ENCODE data around the gene RBM43.
A peak's percentile ranks its signal among the peaks of the same experiment; 100 is the strongest.
"Not testable (repeated sequence)": the region's sequence is repeated elsewhere in the genome, so short reads cannot be mapped to it uniquely, and the experiment has no call there.

Gene RBM43

DNA sequence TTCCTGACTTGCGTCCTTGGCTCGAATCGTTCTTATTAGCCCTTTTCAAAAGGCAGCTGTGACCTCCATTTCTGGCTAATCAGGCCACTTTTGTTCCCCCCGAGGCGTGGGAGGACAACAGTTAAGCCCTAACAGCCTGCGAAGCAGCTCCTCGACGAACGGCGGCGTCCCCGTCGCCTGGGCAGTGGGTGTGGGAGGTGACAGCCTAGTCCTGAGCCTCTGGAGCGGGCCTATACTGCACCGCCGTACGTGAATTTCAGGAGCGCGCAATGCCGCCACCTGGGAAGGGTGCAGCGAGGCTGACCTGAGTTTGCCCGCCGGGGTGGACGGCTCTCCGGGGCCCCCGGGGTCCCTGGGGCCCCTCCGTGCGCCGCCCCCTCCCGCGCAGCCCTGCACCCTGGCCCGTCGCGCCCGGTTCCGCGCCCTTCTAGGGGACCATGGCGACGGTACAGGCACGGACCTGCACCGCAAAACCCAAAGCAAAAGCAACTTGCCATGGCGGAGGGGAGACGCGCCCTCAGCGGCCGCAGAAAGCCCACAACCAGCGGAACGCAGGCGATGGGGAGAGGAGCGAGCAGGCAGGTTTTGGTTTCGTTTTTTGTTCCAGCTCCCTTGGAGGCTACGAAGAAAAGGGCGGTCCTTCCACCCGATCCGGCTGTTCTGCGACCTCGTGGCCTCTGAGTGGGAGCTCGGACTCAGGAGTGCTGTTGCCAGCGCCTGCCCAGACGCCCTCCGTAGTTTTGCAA is at the start of gene RBM43:
RBM43 (minus strand) TSS at position 633 of the 746 bp plus-strand sequence; CDS start at position 497, 136 bp downstream.
- DNase-seq, result peak; percentile 84

DNA sequence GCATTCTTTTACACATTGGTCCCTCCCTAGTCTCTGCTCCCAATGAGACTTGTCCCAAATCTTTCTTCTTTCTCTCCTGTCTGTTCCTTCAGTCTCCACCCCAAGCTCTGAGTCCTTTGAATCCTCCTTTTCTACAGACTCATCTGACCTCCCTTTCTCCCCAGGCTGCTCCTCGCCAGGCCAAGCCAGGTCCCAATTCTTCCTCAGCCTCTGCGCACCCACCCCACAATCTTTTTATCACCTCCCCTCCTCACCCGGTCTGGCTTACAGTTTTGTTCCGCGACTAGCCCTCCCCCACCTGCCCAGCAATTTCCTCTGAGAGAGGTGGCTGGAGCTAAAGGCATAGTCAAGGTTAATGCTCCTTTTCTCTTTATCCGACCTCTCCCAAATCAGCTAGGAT is 48.6 kb upstream of the RBM43 start:
- DNase-seq, result not testable (repeated sequence)

DNA sequence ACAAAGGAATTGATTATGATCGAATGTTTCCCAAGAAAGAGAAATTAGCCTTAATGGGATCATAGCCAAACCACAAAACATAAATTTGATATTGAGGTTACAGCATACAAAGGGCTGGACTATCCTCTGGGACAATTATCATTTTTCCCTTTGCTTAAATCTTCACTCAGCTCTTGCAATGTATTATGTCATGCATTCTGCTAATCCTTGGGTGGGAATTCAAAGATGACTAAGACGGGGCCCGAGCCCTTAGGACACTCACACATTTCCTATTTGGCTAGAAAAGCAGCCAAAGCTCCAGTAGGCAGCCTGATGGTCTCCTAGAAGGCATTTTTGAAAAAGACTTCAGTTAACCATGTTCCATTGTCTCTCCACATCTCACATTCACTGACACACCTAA is 45.0 kb upstream of the RBM43 start:
- no peak for DNase-seq

DNA sequence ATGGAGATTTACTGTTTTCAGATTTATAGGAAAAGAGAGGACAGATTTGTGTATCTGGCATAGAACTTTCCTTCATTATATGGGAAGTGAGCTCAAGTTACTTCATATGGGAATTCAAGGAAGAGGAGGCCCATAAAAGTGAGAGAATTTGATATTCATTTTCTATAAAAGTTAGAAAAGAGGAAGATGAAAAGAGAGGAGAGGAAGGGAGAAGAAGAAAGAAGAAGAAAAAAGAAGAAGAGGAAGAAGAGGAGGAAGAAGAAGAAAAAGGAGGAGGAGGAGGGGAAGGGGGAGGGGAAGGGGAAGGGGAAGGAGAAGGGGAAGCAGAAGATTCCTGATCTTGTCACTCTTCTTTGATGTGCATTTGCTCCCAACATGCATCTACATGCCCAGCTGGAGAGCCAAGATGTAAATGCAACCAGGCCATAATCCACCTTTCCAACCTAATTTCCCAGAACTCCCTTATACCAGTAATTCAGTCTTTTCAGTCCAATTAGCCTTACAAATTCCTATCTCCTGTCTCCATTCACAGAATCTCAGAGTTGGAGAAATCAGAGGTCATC is 43.5 kb upstream of the RBM43 start:
- no peak for DNase-seq

DNA sequence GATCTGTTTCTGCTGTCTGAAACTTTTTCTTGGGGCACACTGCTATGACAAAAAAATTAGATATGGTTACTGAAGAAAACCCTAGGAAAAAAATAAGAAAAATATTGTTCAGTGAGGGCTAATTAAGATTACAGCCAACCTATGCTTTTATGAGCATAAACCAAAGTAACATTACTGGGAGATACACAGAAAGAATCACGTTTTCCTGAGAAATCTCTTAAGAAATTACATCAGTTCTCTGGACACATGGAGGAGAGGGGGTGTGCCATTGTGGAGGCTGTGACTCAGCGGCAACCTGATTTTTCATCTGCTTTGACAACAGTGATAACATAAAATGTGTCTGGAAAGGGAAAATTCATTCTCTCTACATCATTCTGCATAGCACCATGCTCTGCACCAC is 41.2 kb upstream of the RBM43 start:
- no peak for DNase-seq

DNA sequence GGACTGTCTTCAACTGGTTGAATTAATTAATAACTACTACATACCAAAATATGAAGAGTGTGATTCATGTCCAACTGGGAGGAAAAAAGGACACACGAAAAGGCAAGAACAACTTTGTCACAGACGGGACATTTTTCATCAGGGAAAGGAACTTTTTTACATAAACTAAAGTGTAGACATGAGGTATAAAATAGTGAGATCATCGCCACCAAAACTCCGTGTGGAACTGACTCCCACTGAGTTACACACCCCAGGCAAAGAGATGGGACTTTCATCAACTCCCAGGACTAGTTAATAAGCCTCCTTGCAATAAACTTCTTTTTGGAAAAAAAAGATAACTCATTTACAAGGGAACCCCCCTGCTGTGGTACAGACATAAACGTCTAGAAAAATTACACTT is 40.7 kb upstream of the RBM43 start:
- DNase-seq, result no peak

DNA sequence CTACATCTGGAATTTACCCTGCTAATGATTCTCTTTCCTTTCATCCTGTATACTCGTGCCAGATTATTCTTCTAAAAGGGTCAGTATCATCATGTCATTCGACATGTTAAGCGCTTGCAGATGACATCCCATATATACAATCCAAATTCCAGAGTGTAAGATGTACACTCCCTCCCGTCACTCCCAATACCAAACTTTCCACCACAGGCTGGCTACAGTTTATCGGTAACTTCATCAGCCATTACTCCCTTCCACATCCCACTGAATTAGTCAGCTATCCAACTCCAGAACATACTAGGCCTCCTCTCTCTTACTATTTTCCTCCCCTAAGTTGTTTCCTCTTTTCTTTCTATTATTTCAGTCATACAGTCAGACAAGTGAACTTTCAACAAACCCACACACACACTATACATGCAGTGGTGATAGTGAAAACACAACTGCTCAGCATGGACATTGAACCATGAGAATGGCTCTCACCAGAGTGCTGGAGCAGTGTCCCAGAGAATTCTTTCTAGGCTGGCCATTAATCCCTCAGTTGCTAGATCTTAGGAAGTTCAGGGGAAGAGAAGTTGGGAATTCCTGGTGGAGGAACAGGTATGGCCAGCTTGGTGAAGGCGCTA is 38.4 kb upstream of the RBM43 start:
- DNase-seq, result no peak

DNA sequence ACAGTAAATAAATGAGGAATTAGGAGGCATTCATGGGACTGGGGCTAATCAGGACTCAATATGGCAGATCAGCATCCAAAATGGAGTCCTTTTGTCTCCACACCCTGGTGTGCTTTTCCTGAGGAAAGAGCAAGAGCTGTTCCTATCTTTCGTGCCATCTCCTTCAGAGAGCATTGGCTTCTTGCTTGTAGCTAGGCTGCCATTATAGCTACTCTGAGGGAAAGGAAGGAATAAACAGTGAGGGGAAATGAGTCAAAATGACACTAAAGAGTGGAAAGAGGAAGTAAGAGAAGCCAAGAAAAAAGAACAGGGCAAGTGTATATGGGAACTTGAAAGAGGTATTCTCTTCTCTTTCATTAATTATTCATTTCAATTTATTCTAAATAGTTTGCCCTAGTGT is 36.2 kb upstream of the RBM43 start:
- peak; percentile 70 for DNase-seq

DNA sequence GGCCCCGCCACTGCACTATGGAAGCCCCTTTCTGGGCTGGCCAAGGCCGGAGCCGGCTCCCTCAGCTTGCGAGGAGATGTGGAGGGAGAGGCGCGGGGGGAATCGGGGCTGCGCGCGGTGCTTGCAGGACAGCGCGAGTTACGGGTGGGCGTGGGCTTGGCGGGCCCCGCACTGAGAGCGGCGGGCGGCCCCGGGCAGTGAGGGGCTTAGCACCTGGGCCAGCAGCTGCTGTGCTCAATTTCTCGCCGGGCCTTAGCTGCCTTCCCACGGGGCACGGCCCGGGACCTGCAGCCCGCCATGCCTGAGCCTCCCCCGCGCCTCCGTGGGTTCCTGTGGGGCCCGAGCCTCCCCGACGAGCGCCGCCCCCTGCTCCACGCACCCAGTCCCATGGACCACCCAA is 34.3 kb upstream of the RBM43 start:
- DNase-seq, result not testable (repeated sequence)

DNA sequence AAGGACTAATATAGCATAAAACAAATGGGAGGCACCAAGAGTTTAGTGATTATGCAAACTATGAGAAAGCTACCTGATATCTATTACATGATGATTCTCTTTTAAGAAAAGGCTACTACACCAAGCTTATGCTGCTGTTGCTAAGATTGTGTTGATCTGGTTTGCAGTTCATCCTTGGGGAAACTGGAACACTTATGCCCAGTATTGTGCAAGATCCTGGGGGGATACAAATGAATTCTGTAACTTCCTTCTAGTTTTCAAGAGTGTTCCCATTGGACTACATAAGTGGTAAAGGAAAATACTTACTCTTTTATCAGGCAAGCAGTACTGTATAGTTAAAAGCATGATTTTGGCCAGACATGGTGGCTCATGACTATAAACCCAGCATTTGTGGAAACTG is 30.9 kb upstream of the RBM43 start:
- no peak for DNase-seq

DNA sequence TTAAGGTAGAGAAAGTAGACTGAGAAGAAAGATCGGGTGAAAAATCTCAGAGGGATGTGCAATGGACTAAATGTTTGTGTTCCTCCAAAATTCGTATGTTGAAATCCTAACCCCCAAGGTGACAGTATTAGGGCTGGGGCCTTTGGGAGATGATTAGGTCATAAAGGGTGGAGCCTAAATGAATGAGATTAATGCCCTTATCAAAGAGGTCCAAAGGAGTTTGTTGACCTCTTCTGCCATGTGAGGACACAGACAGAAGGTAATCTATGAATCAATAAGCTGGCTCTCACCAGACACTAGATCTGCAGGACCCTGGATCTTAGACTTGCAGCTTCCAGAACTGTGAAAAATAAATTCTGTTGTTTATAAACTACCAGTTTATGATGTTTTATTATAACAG is 30.5 kb upstream of the RBM43 start:
- DNase-seq, result no peak

DNA sequence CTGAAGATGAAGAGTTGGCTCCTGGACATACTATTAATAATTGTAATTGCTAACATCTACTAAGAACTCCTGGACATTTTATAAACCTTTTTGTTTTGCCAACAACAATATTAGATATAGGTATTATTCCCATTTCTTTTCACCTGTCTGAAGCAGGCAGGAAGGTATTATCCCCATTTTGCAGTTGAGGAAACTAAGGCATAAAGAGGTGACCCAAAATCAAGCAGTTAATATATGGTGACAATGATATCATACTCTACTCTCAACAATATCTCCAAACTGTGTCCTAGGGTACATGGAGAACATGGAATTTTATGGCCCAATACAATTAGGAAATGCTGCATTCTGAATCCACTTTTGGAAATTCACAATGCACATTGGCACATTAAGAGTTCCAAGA is 29.6 kb upstream of the RBM43 start:
- no peak for DNase-seq

DNA sequence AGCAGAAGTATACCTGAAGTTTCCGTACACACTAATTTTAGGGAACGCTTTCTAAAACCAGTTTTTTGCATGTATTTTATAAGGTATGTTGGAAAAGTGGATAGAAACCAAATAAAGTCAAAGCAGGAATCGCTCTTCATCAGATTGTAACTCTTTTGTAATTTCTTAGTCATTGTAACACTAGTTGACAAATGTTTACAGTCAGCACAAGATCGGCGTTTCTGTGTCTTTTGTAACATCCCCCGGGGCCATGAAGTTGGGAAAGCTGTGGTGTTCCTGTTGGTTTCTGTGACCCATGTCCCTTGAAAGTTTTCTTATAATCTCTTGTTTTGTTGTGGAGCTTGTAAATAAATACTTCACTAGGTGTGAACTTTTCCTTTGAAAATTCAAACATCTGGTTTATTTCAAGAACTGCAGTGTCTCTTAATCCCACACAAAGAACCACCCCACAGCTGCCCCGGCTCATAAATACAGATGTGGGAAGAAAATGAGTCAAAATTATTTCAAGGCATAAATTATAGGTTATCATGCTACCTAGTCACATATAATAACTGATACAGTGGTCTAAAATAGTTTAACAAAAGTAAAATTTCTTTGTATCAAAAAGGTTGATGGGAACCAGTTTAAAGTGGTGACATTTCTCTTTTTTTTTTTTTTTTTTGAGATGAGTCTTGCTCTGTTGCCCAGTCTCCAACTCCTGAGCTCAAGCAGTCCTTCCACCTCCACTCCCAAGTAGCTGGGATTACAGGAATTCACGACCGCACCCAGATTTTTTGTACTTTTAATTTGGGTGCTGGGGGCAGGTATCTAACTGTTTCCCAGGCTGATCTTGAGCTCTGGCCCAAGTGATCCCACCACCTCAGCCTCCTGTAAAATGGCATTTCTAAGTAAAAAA is 28.6 kb upstream of the RBM43 start:
- peak; percentile 68 for DNase-seq

DNA sequence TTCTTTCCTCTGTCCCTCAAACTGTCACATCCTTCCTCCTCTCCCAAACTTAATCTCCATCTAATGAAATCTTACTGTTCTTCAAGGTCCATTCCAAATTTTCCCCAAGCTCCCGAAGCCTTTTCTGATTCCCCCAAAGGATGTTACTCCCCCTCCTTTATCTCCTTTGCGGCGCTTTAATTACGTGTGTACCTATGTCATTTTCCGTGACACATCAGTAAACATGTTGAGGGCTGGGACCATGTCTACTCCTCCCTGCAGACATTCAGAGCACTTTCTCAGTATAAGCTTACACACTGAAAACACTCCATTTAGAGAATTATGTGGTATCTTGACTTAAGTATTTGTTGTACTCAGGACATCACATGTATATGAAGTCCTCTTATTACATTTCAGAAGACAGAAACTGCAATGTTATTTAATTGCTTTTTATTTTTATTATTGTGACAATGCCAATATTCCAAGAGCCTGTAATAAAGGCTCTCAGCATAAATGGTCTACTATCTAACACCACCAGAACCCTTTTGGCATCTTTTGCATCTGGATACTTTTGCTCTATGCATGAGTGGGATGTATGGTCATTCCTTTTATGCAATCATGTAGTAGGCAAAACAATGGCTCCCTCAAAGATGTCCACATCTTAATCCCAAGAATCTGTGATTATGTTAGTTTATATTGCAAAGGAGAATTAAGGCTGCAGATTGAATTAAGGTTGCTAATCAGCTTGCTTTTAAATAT is 26.0 kb upstream of the RBM43 start:
- no peak for DNase-seq

DNA sequence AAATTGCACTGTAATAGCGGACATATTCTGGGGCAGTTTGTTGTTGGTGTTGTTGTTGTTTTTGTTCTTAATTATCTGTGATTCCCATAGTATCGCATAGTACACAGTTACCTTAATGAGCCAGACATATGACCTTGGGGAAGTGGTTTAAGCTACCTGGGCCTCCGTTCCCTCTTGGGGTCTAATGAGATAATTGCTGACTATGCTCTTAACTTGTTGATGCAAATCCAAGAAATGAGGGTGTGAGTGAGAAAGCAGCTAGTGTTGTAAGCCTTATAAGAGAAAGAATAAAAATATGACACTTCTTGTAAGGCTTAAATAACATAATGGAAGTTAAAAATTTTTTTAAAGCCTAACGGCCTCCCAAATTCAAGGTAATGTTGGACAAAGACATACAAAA is 20.7 kb upstream of the RBM43 start:
- DNase-seq, result no peak

DNA sequence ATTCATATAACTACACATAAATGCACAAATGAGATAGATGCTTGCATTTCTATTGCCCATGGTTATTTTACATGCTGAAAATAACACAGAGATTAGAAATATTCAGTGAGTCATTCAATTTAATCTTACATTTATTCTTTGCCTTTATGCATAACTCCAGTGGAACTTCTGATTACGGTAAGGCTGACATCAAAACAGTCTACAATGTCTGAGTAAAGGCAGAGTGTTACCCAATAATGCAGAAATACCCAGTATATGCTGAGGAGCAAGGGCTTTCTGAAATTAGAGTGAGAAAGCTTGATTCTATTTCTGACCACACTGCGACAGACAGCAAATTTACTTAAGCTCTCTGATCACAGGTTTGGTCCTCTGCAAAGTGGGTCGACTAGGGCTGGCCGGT is 18.6 kb upstream of the RBM43 start:
- no peak for DNase-seq

DNA sequence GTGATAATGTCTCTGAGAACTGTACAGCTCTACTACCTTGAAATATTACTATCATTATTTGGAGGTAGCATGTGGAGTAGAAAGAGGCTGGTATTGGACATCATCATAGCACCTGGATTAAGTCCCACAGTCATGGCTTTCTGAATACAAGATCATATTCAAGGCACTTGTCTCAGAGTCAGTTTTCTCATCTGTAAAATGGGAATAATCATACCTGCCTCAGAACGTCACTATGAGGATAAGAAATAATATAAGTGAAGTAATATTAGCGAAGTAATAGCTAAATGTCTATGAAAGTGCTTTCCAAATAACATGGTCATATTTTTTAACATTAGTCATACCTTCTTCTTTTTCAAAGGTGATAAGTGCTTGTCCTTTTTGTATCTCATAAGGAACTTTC is 16.8 kb upstream of the RBM43 start:
- no peak for DNase-seq

DNA sequence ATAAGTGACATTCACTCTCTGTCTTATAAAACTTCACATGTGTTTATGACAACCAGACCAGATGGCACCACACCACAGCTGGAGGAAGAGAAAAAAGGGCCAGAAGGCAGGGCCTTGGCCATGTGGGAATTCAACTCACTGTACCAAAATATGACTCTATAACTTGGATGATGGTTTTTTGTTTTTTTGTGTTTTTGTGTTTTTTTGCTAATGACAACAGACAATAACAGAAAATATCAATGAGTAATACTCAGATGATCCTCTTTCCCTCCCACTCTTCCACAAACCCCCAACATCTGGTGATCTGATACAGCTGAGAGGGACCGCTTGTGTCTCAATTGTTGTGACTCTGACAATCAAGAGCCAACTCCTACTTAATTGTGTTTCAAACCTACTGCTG is 15.4 kb upstream of the RBM43 start:
- DNase-seq, result no peak

DNA sequence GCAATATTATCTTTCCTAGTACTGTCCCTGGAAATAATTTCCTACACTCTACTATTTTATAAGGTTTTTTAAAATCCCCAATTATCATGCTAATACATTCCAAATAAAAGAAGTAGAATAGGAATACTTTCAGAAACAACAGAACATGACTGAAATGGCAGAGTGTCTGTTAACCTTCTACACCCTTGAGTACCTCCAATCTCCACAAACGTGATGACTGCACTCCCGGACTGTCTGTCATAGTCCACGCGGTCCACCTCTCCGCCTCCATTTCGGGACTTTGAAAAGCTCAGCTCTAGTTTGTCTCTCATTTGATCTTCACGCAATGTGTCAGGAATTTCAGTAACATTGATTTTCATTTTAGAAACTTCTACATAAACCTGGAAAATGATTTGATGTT is 13.6 kb upstream of the RBM43 start:
- DNase-seq, result no peak

DNA sequence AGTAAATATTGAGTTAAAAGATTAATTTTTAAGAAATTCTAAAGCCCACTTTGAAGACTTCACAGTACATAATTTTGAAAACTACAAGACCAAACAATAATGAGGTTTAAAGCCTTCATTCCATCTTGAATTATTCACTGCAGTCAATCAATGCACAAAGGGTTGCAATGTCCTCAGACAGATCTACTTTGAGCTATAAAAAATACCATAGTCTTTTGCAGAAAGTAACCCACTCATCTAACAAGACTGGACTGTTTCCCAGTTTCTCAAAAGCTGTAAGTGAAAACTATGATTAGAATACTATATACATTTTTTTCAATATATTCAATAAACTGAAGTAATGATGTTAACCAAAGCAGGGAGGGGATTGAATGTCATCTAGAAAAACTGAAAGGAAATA is 10.2 kb upstream of the RBM43 start:
- DNase-seq, result no peak

DNA sequence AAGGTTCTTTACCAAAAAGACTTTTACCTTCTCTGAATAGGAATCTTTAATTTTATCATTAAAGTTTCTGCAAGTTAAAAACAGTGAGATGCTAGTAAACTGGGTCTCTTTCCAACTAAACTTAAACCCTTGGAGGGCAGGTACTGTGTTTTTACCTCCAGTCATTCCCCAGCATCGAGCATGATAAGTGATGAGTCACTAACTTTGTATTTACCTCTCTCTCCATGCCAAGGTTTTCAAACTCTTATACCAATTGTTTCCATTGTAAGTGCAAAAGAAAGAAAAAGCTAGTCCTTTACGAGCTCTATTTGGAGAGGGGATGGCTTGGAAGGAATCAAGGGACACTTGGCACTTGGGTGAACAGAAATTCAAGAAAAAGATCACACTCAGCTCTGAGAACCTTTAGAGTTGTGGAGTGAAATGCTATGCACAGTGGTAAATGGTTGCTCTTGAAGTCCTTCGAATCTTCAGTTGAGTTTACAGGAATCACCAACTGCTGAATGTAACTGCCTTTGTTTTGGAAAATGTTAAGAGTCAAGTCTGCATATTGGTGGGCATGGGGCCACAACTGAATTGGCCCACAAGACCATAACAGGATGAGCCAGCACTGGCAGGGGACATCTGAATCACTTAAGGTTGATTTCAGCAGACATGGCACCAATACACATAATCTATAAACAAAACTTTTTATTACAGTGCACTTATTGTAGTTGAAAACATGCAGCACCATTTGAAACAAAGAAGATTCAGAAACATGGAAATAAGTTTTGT is 8.3 kb upstream of the RBM43 start:
- no peak for DNase-seq

DNA sequence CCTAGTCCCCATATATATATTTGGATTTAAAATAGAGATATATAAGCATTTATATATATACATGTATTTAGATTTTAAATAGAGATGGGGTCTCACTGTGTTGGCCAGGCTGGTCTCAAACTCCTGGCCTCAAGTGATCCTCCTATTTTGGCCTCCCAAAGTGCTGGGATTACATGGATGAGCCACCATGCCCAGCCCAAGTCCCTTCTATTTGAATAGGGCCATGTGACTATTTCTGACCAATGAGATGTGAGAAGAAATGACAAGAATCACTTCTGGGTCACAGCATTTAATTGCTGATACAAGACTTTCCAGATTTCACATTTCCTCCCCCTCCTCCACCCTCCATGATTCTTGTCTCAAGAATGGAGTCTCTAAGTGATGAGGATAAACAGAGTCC is 6.4 kb upstream of the RBM43 start:
- DNase-seq, result no peak

Measured in GF-D8 (cell line).